Measurements from ENCODE around the gene SLC35F6. TPM values are rescaled to one million over a fixed set of nuclear protein-coding genes. Genes with fewer than 3 reads are reported as not detected.
A peak's percentile ranks its signal among the peaks of the same experiment; 100 is the strongest.

The SLC35F6 gene
- total and polyA plus RNA-seq, 9 of the 15 experiments (the other 6 are each of a cell fraction or from before 2014, with no cell fraction given) = 11.9 to 47.3 (median 22.5) TPM

- TF ChIP-seq ZNF592 (IDR thresholded peaks at IDR 0.05) (no peak), E2F5 (CRISPR knock-in tag; IDR thresholded peaks at IDR 0.05) (no peak), FOXA3 (CRISPR knock-in tag; conservative IDR thresholded peaks at IDR 0.05 in 1 of 2, IDR thresholded peaks at IDR 0.05 in 1 of 2) (no peak), BHLHE40 (IDR thresholded peaks at IDR 0.05; ENCODE audit: low read length) (peak; percentile 69), SAFB (IDR thresholded peaks at IDR 0.05; ENCODE audit: borderline replicate concordance, low read depth, low read length) (peak; percentile 80; the same call in 1 of the 2 replicates), E2F6 (IDR thresholded peaks at IDR 0.05; ENCODE audit: borderline replicate concordance in 1 of 2, extremely low read depth in 1 of 2, insufficient read depth in 1 of 2, insufficient read length in 1 of 2, low read depth in 1 of 2, low read length in 1 of 2, poor library complexity in 1 of 2, severe bottlenecking in 1 of 2) (peak in 1 of 2 experiments; percentile 63), ATF6 (CRISPR knock-in tag; IDR thresholded peaks at IDR 0.05) (no peak), NR0B1 (IDR thresholded peaks at IDR 0.05; ENCODE audit: partially characterized antibody) (no peak), MTA2 (IDR thresholded peaks at IDR 0.05; ENCODE audit: low read depth) (no peak), MAX (CRISPR knock-in tag; IDR thresholded peaks at IDR 0.05) (peak; percentile 87), HBP1 (CRISPR knock-in tag; IDR thresholded peaks at IDR 0.05) (no peak)
These were observed 36.2 kb upstream of the SLC35F6 start (continued) for GRCh38 chr2:26727641-26728561.

Measured in K562 (cell line).